A673 (cell line): ENCODE results near the gene SERPINA10. TPM values are rescaled to one million over a fixed set of nuclear protein-coding genes. Genes with fewer than 3 reads are reported as not detected.
"Not testable (repeated sequence)": the region's sequence is repeated elsewhere in the genome, so short reads cannot be mapped to it uniquely, and the experiment has no call there.

Source experiments
- BruUV-seq: library from RNA; stranded (reverse); fragments of 400-500 nt; replicated peaks from 2 replicates; lab custom pipeline; 2021; lab: Mats Ljungman, UMichigan
- CTCF ChIA-PET: fragments of 300-600 bp; sonication (Branson Sonifier 250); formaldehyde crosslinking; loops from one replicate; lab custom pipeline; 2022; ENCODE audit warnings: antibody characterized with exemption; lab: Charles Lee
- POLR2A ChIA-PET: fragments of 300-600 bp; sonication (Branson Sonifier 250); formaldehyde crosslinking; loops from one replicate; lab custom pipeline; 2022; ENCODE audit warnings: antibody characterized with exemption; ENCODE audit not compliant: low non-redundant PET; lab: Charles Lee
- DNase-seq: peaks from one replicate; pipeline ENCODE4 v3.0.0-alpha.2; 2015; ENCODE audit warnings: low spot score
- H3K27ac ChIP-seq: fragments of 200-600 bp; sonication (generic); 2 replicates; pipeline ENCODE4 v1.5.1; 2016; ENCODE audit warnings: mixed run types, low read depth, mild to moderate bottlenecking, mixed read lengths, antibody characterized with exemption, low read length; ENCODE audit not compliant: poor library complexity, severe bottlenecking
- H3K27me3 ChIP-seq: fragments of 200-600 bp; sonication (generic); replicated peaks from 2 replicates; pipeline ENCODE4 v1.6.1; 2017; ENCODE audit warnings: mixed run types, low read depth, mild to moderate bottlenecking, mixed read lengths, antibody characterized with exemption, low read length; ENCODE audit not compliant: insufficient read depth, poor library complexity
- H3K36me3 ChIP-seq: fragments of 200-600 bp; sonication (generic); 2 replicates; pipeline ENCODE4 v1.6.1; 2016; ENCODE audit warnings: mixed run types, mild to moderate bottlenecking, mixed read lengths, antibody characterized with exemption, low read length; ENCODE audit not compliant: insufficient read depth, poor library complexity, severe bottlenecking
- H3K4me1 ChIP-seq: fragments of 200-600 bp; sonication (generic); 2 replicates; pipeline ENCODE4 v1.6.1; 2017; ENCODE audit warnings: mixed run types, mild to moderate bottlenecking, mixed read lengths, antibody characterized with exemption, low read length; ENCODE audit not compliant: insufficient read depth, poor library complexity, severe bottlenecking
- H3K4me3 ChIP-seq: fragments of 200-600 bp; sonication (generic); 2 replicates; pipeline ENCODE4 v1.5.1; 2016; ENCODE audit warnings: low read depth, mixed run types, mild to moderate bottlenecking, mixed read lengths, low read length; ENCODE audit not compliant: poor library complexity, severe bottlenecking
- H3K9me3 ChIP-seq: fragments of 200-600 bp; sonication (generic); 2 replicates; pipeline ENCODE4 v1.6.1; 2016; ENCODE audit warnings: mixed run types, low read depth, mild to moderate bottlenecking, mixed read lengths, antibody characterized with exemption, low read length; ENCODE audit not compliant: poor library complexity, severe bottlenecking
- CTCF ChIP-seq: fragments of 300-800, 200-600 bp; sonication (generic); conservative IDR thresholded peaks from 2 replicates; pipeline ENCODE4 v1.5.1; 2017; ENCODE audit warnings: low read depth, mild to moderate bottlenecking, antibody characterized with exemption, low read length, moderate library complexity, mixed read lengths
- EZH2 ChIP-seq: fragments of 200-600 bp; sonication (generic); IDR thresholded peaks from 2 replicates; pipeline ENCODE4 v1.6.1; 2017; ENCODE audit warnings: borderline replicate concordance, low read depth, mild to moderate bottlenecking, mixed read lengths, antibody characterized with exemption, low read length; ENCODE audit not compliant: poor library complexity, severe bottlenecking
- intact Hi-C: fragments of 100-400 bp; cut with micrococcal nuclease; formaldehyde crosslinking; loops from one replicate; pipeline ENCODE4 v1.10.0; 2022; ENCODE audit not compliant: unreplicated experiment
- total RNA-seq: library from RNA; stranded (reverse); gene quantifications from 2 replicates; pipeline ENCODE4 v1.2.3, GENCODE V29; 2021

Gene SERPINA10
- total RNA-seq, 1 experiment from 2014 or later: not detected

GRCh38 chr14:94284221-94284620 is 8.8 kb downstream of the SERPINA10 start:
- Histone ChIP-seq H3K36me3 (no peaks in the 10 kb centered on the region), H3K27ac (no peak overlapping the region), H3K9me3 (no peaks in the 10 kb centered on the region), H3K27me3 (no peaks in the 10 kb centered on the region), H3K4me3 (no peak overlapping the region), H3K4me1 (no peaks in the 10 kb centered on the region)
- TF ChIP-seq EZH2: no peak
- TF ChIP-seq CTCF: no peak
- no TSS peak for BruUV-seq
- CTCF ChIA-PET: no interaction called here
- POLR2A ChIA-PET: no interaction called here
- intact Hi-C loops: no loop called here
- peak; percentile 35 for DNase-seq

- intact Hi-C loops: no loop called here
- DNase-seq: no peak
- TF ChIP-seq EZH2 (no peak), CTCF (no peak)
- H3K27ac ChIP-seq: no peak overlapping the region
- H3K36me3 ChIP-seq: no peaks in the 10 kb centered on the region
- POLR2A ChIA-PET: no interaction called here
- BruUV-seq: no TSS peak
- no peak overlapping the region for H3K4me3 ChIP-seq
- CTCF ChIA-PET: no interaction called here
- no peaks in the 10 kb centered on the region for H3K27me3 ChIP-seq
- no peaks in the 10 kb centered on the region for H3K9me3 ChIP-seq
- no peaks in the 10 kb centered on the region for H3K4me1 ChIP-seq
Observed at GRCh38 chr14:94282991-94283723, 9.9 kb downstream of the SERPINA10 start.

GRCh38 chr14:94278731-94279130 is 14.3 kb downstream of the SERPINA10 start:
- Histone ChIP-seq H3K27ac (no peak overlapping the region), H3K4me1 (no peaks in the 10 kb centered on the region), H3K36me3 (no peaks in the 10 kb centered on the region), H3K27me3 (peaks cover 2% of the 10 kb centered on the region), H3K9me3 (no peaks in the 10 kb centered on the region), H3K4me3 (no peak overlapping the region)
- intact Hi-C loops: no loop called here
- ChIA-PET CTCF (no interaction called here), POLR2A (no interaction called here)
- TF ChIP-seq EZH2 (no peak), CTCF (no peak)
- no peak for DNase-seq
- no TSS peak for BruUV-seq

GRCh38 chr14:94276898-94277561 is 16.0 kb downstream of the SERPINA10 start:
- H3K27me3 ChIP-seq, CTCF ChIA-PET, POLR2A ChIA-PET, H3K4me1 ChIP-seq, DNase-seq, BruUV-seq, intact Hi-C loops, H3K36me3 ChIP-seq, H3K27ac ChIP-seq, H3K9me3 ChIP-seq, H3K4me3 ChIP-seq: not testable (repeated sequence)
